Stimulated activated CD4-positive, alpha-beta T cell treated with anti-CD3 and anti-CD28 coated beads, Interleukin-4, amount 100 ng/mL, for 4 hours (primary cell): ENCODE results near the gene ACOT7.
A peak's percentile ranks its signal among the peaks of the same experiment; 100 is the strongest.

Experiments
- DNase-seq, 2 experiments: peaks; one replicate each; pipeline ENCODE4 v3.0.0-alpha.2; 2020

Gene ACOT7

DNA sequence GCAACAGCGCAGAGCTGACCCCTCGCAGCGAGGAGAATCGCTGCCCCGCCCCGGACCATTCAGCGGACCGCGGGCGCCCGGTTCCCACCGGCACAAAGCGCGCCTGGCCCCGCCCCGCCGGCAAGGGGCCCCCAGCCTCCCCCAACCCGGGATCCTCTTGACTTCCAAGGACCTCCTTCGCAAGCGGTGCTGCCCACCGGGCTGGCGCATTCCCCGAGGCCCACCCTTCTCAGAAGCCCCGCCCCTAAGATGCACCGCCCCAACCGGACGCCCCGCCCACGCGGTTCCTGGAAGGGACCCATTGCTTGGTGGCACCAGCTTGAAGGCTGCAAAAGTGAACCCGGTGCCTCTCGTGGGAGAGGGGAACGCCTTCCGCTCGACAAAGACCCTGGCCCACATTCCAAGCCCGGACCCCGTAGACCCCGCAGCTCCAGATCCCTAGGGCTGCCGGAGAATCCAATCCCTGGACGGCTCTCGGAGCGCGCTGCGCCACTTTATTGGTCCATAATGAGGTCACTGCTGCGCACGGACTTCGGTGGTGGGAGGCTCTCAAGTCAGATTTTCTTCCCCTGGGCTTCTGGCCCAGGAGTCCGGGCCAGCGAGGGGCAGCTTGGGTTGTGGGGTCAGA, 147.6 kb downstream of the ACOT7 start:
- DNase-seq: peak in 1 of 2 experiments; percentile 43

DNA sequence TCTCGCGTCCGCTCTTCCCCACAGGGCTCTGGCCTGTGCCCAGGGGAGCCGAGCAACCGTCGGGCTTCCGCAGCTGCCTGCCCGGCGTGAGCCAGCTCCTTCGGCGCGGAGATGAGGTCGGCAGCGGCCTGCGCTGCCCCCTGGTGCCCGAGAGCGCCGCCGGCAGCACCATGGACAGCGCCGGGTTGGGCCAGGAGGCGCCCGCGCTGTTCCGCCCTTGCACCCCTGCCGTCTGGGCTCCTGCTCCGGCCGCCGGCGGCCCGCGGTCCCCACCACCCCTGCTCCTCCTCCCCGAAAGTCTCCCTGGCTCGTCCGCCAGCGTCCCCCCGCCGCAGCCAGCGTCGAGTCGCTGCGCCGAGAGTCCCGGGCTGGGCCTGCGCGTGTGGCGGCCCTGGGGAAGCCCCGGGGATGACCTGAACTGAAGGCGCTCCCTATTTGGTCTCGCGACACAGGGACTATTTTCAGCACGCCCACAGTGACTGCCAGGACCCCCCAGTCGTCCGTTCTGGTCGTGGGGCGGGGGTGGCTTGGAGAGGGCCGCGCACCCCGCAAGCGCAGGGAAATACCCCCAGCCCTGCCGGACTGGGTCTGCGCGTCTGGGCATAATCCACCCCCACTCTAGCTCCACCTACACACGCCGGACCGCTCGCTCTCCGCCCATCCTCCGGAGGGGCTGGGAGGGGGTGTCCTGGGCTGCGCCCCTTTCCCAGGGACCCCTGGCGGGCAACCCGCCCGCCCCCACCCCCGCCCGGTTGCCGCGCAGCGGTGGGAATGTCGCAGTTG, 148.3 kb downstream of the ACOT7 start:
- peak; percentile 59 to 82 for DNase-seq

DNA sequence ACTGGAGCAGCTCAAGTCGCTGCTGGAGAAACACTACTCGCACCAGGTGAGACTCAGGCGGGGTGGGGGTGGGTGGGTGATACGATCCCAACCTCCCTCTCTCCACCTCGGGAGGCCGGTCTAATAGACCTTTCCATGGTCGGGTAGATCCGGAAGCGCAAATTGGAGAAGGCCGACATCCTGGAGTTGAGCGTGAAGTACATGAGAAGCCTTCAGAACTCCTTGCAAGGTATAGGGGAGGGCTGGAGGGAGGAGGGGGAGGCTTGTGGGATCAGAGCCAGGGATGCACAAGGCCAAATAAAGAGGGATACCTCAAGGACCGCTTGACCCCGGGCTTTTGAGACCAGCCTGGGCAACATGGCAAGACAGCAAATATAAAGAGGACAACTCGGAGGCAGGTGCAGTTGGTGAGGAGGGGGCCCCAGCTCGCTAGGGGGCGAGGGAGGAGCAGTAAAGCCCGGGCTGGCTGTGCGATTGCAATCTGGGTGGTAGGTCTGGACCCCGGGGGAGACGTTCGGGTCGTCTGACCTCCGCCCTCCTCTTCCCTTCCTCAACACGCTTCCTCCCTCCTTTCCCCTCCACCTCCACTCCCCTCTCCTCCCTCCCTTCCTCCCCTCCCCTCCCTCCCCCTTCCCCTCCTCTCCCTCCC, 149.0 kb downstream of the ACOT7 start:
- DNase-seq: no peak

DNA sequence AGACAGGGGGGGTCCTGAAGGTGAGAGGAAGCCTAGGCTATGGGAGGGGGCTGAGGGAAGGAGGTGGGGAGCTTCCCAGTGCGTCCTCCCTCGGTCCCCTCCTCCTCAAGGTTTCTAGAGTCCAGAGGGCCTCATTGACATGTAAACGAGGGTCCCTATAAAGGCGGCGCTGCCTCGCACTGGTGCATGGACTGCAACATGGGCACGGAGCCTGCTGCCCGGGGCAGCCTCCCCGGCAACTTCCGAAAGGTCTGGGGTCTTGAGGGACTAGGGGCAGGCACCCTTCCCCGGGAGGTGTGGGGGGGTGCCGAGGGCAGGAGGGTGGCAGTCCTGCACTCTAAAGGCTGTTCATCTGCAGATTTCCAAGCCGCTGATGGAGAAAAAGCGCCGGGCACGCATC, 149.6 kb downstream of the ACOT7 start, which contains the start of gene HES3:
Gene HES3, plus strand, starts transcription at position 187 of the 400 bp plus-strand sequence. Its CDS starts 187 bp downstream, at position 374.
- DNase-seq: no peak

DNA sequence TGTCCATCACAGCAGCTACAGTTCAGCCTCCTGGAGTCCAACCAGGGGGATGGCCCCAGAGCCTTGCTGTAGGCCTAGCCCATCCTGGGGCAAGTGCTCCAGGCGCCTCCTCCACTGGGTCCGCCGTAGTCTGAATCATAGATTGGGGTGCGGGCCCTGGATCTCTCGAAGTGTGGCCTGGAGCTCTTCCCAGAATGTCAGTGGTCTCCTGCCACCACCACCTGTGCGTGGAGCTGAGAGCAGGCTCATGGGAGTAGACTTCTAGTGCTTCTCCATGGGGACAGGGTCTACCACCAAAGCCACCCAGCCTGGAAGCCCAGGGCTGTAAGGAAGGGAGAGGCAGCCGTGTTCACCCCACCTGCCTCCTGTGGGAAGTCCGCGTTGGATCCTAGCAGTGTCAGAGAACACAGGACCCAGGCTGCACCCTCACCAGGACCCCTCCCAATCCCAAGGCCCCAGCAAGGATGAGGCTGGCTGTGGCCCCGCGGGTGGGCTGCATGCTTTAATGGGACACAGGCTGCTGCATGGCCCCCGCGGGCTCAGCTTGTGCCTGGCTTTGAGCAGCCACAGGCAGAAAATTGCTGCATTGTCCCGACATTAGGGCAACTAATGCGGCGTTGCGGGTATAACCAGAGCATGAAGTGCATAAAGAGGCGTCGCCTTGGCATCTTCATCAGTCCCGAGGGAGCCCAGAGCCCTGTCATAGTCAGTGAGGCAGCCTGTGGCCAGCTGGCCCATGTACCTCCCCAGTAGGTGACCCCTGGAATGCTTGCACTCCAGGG, 150.3 kb downstream of the ACOT7 start:
- no peak for DNase-seq

DNA sequence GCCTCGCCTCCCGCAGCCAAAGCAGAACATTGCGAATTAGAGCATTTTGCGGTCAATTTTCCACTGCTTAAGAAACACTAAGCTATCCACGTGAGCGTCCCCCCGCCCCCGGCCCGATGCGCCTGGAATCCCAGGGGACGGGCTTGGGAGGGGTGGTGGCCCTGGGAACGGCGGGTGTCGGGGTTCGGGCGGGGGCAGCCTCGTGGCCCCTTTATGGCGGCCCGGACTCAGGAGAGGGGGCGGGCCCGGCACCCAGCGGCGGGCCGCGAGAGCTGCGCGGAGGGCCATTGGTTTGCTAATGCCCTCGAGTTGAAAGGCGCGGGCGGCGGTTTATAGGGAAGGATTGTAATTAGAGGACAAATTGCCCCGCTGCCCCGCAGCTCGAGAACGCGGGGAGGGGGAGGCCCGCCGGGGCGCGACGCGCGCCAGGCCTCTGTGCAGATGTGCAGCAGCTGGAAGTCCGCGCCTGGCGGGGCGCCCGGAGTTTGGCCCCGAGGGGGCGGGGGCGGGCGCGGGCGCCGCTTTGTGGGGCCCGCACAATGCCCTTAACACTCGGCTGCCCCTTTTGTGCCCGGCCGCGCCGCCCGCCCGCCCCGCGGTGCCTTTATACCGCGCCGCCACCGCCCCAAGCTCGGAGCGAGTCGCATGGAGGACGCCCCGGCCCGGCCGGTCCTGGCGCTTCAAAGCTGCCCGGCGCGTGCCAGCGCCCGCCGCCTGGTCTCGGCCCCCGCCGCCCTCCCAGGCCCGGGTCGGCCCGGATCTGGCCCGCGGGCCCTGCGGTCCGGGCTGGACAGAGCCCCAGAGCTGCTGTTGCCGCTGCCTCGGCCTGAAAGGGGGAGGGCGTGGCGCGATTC, 151.5 kb downstream of the ACOT7 start:
- no peak for DNase-seq

DNA sequence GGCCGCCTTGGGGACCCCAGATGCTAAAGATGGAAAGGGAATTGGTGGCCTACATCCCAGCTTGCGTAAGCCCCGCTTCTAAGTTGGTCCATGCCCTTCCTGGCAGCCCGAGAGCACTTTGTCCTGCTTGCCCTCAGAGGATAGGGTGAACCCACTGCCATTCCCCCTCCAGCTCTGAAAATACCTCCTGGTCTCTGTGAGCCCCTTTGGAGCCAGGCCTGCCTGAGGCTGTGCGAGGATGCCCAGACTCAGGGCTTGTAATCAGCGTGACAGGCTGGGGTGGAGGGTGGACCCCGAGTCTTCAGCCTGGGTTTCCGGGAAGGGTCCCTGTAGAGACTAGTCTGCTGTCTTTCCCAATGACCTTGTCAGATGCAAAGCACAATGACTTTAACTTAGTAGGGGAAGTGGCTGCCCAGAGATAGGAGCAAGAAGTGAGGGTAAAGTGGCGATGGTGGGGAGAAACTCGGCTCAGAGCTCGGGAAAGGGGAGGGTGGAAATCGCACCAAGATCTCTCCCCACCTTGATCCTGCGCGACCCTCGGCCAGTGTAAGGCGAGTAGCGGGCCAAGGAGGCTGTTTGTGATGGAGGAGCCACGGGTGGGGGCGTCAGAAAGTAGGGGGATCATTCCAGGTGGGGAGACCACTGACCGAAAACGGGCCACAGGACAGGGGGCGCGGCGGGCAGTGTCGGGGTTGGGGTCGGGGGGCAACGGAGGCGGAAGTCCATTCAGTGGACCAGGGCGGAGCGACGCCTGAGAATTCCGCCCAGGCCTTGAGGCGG, 152.3 kb downstream of the ACOT7 start:
- DNase-seq: no peak

DNA sequence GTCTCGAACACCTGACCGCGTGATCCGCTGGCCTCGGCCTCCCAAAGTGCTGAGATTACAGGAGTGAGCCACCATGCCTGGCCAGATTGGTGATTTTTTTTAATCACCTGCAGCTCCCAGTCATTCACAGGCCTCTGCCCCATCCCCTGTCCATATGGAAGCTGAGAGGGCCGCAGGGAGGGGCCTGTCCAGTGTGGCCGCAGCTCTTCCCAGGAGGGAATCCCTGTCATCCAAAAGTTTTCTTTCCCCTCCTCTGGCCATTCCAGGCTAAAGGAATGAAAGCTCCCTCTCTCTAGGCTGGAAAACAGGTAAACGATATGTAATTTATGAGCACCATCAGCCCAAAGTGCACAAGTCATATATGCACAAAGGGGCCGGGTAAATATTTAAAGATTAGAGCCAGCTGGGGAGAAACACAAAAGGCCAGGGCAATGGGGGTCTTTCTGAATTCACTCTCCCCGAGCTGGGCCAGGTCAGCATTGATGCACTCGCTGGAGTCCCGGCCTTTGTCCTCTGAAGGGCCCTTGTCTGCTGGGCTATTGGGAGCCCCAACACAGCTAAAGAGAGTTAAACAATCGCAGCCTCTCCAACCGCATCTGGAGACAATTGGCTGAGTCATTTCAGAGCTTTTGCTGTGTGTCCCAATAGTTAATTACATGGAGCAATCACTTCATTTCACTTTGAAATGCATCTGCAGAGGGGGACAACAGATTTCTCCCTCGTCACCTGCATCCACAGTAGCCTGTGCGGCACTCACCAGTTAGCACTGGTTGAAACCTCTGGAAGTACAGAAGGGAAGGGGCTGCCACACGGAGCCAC, 153.4 kb downstream of the ACOT7 start:
- DNase-seq: no peak

DNA sequence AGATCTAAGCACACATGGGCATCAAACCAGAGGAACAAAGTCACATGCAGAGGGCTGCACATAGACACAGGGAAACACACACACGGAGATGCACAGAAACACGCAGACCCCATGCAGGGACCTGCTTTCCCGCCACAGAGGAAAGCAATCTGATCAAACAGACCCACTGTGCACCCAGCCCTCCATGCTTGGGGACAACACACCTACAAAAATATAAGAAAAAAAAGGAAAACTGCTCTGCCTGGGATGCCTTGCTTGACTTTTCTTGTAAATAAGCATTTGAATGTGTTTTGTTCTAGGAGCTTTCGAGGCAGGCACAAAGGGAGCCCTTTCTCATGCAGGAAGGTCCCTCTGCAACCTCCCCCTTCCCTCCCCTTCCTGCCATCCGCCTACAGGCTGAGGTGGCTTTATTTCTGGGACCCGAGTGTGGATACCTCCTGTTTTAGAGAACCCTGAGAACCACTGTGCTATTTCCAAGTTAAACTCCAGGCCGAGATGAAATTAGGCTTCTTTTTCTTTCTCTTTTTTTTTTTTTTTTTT, 154.3 kb downstream of the ACOT7 start:
- no peak for DNase-seq

DNA sequence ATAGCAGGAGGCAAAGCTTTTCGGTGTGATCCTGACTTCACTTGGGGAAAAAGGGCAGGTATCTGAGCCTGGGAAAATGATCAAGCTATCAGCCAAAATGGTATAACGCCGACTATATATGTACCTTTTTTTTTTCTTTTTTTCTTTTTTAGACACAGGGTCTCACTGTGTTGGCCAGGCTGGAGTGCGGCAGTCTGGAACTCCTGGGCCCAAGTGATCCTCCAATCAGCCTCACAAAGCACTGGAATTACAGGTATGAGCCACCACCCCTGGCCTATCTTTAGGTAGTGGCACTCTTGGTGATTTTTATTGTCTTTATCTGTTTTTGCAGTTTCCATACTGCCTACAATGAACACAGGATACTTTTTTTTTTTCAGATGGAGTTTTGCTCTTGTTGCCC, 156.5 kb downstream of the ACOT7 start:
- DNase-seq: no peak

DNA sequence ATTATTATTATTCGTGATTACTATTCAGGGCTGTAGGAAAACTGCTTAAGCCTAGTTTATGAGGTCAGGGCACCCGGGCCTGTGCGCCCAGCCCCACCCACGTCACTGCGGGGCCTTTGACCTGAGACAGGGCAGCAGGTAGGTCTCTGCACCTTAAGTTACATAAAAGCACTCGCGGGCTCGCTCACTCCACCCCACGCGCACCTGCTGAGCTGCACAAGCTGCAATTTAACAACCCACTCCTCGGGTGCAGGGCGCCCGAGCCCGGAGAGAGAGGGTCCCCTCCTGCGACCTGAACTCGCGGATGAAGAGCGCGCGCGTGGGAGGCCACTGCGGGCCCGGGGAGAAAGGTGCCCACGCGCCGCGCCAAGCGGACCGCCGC, 158.3 kb downstream of the ACOT7 start:
- DNase-seq: peak; percentile 27 to 33

DNA sequence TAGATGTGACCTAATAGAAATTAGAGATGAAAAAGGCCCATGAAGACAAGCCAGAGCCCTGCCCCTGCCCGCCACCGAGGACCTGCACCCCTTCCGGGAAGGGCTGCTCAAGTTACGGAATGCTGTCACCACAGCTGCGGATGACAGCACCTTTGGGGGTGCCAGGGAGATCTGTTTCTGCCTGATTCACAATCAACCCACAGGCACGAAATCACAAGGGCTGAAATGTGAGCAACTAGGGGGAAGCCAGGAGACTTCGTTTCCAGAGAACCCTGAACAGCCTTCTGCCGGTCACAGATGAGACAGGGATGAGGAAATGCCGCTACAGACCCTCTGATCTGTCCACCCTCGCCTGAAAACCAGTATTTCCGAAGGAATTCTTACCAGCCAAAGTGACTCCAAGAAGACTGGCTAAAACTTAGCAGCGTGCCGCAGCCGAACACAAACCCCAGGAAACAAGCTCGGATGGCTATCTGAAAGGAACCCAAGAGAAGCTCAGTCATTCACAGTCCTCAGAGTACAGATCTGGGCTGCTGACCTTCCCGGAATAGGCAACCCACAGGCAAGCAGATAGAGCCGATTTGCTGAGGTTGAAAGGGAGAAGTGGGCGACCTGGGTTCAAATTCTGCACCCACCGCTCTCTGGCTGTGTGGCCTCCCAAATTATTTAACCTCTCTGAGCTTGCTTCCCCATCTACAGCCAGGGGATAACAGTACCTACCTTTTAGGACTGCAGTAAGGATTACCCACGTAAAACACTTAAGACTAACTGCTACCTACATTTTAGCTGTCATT, 158.9 kb downstream of the ACOT7 start:
- no peak for DNase-seq

DNA sequence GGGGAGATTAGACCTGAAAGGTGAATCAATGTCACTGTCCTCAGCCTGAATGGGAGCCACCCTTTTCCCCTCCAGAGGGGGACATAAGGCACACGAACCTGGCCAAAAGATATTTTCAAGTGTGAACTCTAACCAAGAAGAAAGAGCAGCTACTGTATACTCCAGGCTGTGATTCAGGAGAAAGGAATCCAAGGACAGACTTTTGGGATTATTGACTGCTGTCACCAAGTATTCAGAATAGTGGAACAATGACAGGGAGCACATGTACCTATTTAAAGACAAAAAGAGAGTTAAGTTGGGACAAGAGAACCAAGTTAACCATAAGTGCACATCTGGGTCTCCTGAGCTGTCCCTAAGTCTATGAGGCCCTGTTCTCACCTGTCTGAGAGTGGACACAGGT, 160.2 kb downstream of the ACOT7 start:
- no peak for DNase-seq

DNA sequence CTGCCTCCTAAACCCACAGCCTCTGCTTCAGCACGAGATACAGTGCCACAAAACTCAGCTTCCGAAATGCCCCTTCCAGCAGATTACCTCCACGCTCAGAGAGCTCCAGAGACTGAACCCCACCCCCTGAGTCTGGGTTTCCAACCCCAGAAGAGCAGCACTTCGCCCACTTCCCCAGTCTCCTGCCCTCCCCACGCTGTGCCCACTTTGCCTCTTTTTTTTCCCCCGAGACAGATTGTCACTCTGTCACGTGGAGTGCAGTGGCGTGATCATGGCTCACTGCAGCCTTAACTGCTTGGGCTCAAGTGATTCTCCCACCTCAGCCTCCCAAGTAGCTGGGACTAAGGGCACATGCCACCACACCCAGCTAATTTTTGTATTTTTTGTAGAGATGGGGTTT, 167.9 kb downstream of the ACOT7 start:
- DNase-seq: no peak

DNA sequence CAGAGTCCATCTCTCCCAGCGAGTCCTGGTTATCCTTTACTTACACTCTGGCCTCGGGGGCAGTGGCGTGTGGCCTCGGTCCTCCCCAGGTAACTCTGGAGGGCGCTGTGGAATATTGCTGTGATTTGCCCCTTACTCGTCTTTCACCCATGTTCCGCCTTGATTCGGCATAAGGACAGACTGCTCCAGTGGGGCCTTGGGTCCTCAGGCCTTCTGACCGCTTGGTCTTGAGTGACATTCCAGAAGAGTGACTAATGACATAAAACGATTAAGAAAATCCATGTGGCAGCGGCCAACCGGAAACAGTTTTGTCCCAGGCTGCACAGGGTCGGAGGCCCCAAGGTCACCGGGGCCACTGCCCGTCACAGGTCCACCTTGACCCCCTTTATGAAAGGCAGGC, 168.8 kb downstream of the ACOT7 start:
- no peak for DNase-seq

DNA sequence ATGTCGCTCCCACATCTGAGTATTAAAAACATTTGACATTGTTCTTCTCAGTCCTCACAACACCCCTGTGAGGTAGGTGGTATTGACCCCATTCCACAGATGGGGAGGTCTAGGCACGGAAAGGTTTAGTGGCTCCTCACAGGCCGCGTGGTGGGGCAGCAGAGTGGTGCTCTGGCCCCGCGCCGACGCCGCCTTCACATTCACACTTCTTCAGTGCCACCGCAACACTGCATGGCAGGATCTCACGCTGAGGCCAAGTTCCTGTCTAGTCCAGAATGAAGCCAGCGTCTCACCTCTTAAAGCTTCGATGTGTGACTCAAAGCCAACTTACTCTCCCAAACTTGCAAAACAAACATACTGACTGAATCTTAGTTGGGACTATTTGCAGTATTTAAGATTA, 169.9 kb downstream of the ACOT7 start:
- DNase-seq: no peak

DNA sequence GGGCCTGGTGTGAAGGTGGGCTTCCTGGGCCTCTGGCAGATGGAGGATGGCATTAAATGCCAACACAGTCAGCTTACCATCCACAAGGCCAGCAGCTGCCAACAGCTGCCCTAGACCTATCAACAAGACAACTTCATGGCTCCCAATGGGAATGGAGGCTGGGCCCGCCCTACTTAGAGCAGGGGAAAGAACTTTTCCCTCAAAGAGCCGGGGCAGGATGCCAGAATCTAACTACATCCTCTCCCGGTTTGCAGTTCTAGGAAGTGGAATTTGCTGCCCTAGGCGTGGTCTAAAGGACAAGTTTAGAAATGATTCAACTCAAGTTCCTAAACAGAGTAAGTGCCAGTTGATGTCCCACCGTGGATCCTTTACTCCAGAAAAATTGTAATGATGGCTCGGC, 170.9 kb downstream of the ACOT7 start:
- DNase-seq: no peak

DNA sequence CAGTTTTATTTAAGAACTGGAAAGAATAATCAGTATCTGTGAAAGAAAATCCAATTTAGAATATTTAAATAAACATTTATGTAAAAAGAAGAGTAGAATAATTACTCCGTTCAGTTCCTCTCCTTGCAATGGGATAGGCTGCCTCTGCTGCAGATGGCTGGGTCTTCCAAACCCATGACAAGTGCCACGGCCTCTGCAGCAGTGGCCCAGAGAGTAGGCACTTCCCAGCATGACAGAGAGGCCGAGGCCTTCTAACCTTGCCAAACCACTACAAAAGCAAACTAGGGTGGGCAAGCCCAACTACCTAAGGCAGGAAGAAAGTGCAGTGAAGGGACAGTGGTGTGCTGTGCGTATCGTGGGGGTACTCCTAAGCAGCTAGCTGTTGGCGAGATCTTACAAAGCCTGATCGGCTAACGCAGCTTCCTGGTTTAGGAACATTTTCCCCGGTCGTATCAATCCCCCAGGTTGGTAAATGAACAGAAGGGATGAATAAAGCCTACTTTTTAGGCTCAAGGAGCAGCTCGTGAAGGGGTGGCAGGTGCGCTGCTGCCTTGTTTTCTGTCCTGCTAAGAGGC, 172.3 kb downstream of the ACOT7 start:
- DNase-seq: no peak

DNA sequence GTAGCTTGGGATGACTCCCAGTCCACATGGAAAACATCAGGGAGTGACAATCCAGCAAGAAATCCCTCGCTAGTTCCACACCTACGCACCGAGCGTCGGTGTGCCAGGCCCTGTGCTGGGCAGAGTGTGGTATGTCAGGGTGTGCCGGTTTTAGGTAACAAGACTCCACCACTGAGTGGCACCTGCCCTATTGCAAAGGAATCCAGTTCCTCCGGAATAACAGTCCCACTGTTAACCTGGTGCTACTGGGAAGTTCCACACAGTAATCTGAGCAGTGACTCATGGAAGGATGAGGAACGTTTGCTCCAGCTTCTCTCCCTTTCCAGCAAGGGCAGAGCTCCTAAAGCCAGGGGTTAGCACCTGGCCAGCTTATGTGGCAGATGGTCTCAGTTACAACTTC, 173.3 kb downstream of the ACOT7 start:
- no peak for DNase-seq
